SK-N-SH (cell line): ENCODE data around the gene POU3F3. TPM values are rescaled to one million over a fixed set of nuclear protein-coding genes. Genes with fewer than 3 reads are reported as not detected.

ENCODE experiments used
- CTCF ChIA-PET: fragments of 300-600, 350-600 bp; formaldehyde crosslinking; extraction: SDS; loops from one replicate; lab custom pipeline; 2021; lab: Yijun Ruan, JAX
- POLR2A ChIA-PET: fragments of 350-600 bp; sonication (Branson Sonifier 250); formaldehyde crosslinking; extraction: SDS; loops from one replicate; lab custom pipeline; 2020; ENCODE audit warnings: antibody characterized with exemption, inconsistent platforms; lab: Yijun Ruan, JAX
- DNase-seq: peaks from one replicate; pipeline ENCODE4 v3.0.0; 2012
- H2AFZ ChIP-seq: fragments of 200-600 bp; sonication (generic); 2 replicates; pipeline ENCODE4 v1.8.1; 2016; ENCODE audit warnings: antibody characterized with exemption, mild to moderate bottlenecking, low read depth
- H3F3A ChIP-seq: fragments of 200-600 bp; sonication (generic); replicated peaks from 2 replicates; pipeline ENCODE3; 2016; ENCODE audit warnings: antibody characterized with exemption, mild to moderate bottlenecking; ENCODE audit not compliant: insufficient read depth
- H3K27ac ChIP-seq, 2 experiments: fragments of 200-500 bp in 1 of 2; fragments of 200-600 bp in 1 of 2; sonication (Bioruptor generic) in 1 of 2; sonication (generic), shearing (Covaris generic) in 1 of 2; 2 replicates each; pipeline versions ENCODE4 v1.5.1 to v1.6.1; 2014 to 2016; ENCODE audit warnings: low read depth in 2 of 2, inconsistent platforms in 1 of 2, low read length in 1 of 2, mild to moderate bottlenecking in 1 of 2, mixed read lengths in 1 of 2
- H3K27me3 ChIP-seq: fragments of 200-600 bp; sonication (generic), shearing (Covaris generic); 2 replicates; pipeline ENCODE4 v1.6.1; 2016; ENCODE audit warnings: mixed run types; ENCODE audit not compliant: insufficient read depth
- H3K36me3 ChIP-seq, 2 experiments: fragments of 200-500 bp in 1 of 2; fragments of 200-600 bp in 1 of 2; sonication (Bioruptor generic) in 1 of 2; sonication (generic) in 1 of 2; replicated peaks in 1 of 2; 2 replicates each; pipeline versions ENCODE3 to v1.5.1; 2014 to 2016; ENCODE audit warnings: low read length in 1 of 2, mild to moderate bottlenecking in 1 of 2; ENCODE audit not compliant: insufficient read depth in 2 of 2, control insufficient read depth in 1 of 2
- H3K4me1 ChIP-seq, 2 experiments: fragments of 200-500 bp in 1 of 2; fragments of 200-600 bp in 1 of 2; sonication (Bioruptor generic) in 1 of 2; sonication (generic), shearing (Covaris generic) in 1 of 2; 2 replicates each; pipeline versions ENCODE4 v1.5.1 to v1.6.1; 2014 to 2016; ENCODE audit warnings: low read depth in 1 of 2, low read length in 1 of 2, mixed run types in 1 of 2; ENCODE audit not compliant: insufficient read depth in 2 of 2, control insufficient read depth in 1 of 2
- H3K4me2 ChIP-seq: fragments of 200-600 bp; sonication (generic), shearing (Covaris generic); 2 replicates; pipeline ENCODE4 v1.6.1; 2017; ENCODE audit warnings: mixed run types
- H3K4me3 ChIP-seq, 2 experiments: fragments of 200-500 bp in 1 of 2; fragments of 200-600 bp in 1 of 2; sonication (Bioruptor generic) in 1 of 2; sonication (generic), shearing (Covaris generic) in 1 of 2; 2 replicates each; pipeline versions ENCODE4 v1.5.1 to v1.8.1; 2014 to 2016; ENCODE audit warnings: low read depth in 2 of 2, inconsistent platforms in 1 of 2, low read length in 1 of 2, mild to moderate bottlenecking in 1 of 2, mixed read lengths in 1 of 2, moderate library complexity in 1 of 2
- H3K79me2 ChIP-seq: fragments of 200-600 bp; sonication (generic); 2 replicates; pipeline ENCODE4 v1.8.1; 2017; ENCODE audit warnings: mild to moderate bottlenecking; ENCODE audit not compliant: insufficient read depth
- H3K9ac ChIP-seq: fragments of 200-600 bp; sonication (generic); 2 replicates; pipeline ENCODE4 v1.6.1; 2017; ENCODE audit warnings: mixed run types
- H3K9me2 ChIP-seq: fragments of 200-600 bp; sonication (generic); 2 replicates; pipeline ENCODE4 v1.6.1; 2017; ENCODE audit warnings: mixed run types
- H3K9me3 ChIP-seq: fragments of 200-600 bp; sonication (generic); 2 replicates; pipeline ENCODE4 v1.6.1; 2017; ENCODE audit warnings: mixed run types, mild to moderate bottlenecking, moderate library complexity
- H4K20me1 ChIP-seq: fragments of 200-600 bp; sonication (generic); 2 replicates; pipeline ENCODE4 v1.6.1; 2017; ENCODE audit warnings: mild to moderate bottlenecking, mixed run types; ENCODE audit not compliant: insufficient read depth
- CHD2 ChIP-seq: fragments of 150-350 bp; IDR thresholded peaks from 2 replicates; pipeline ENCODE4 v1.6.1; 2018; ENCODE audit warnings: low read length; ENCODE audit not compliant: partially characterized antibody
- FOSL2 ChIP-seq: IDR thresholded peaks from 2 replicates; pipeline ENCODE4 v1.4.0; 2012; ENCODE audit warnings: low read depth, mild to moderate bottlenecking, moderate library complexity, borderline replicate concordance
- FOXM1 ChIP-seq: IDR thresholded peaks from 2 replicates; pipeline ENCODE4 v1.4.0; 2012; ENCODE audit warnings: low read depth, mild to moderate bottlenecking
- WGBS: methylation state at CpG from one replicate; pipeline ENCODE4 v1.1.6; 2017; ENCODE audit warnings: low lambda C conversion rate; 5-methylcytosine and 5-hydroxymethylcytosine counted together
- polyA plus RNA-seq, 3 experiments: library from polyadenylated mRNA; depleted of rRNA; stranded (reverse); fragments of >200 nt; gene quantifications; 2 replicates each; pipeline ENCODE4 v1.2.3, GENCODE V29; 2012
- TF ChIP-seq, protein P1 (sequence below): IDR thresholded peaks from 2 replicates; pipeline ENCODE4; 2012
- TF ChIP-seq, protein P2 (sequence below): IDR thresholded peaks from 2 replicates; pipeline ENCODE4 v1.6.1; 2012; ENCODE audit warnings: mild to moderate bottlenecking, low read depth, low read length, moderate library complexity
- TF ChIP-seq, protein P3 (sequence below): fragments of 150-350 bp; IDR thresholded peaks from 2 replicates; pipeline ENCODE4 v1.6.1; 2016; ENCODE audit warnings: mild to moderate bottlenecking, low read depth, low read length
- TF ChIP-seq, protein P4 (sequence below): fragments of 200-600 bp; sonication (generic); IDR thresholded peaks from 2 replicates; pipeline ENCODE4 v1.6.1; 2017; ENCODE audit warnings: antibody characterized with exemption, mild to moderate bottlenecking, moderate library complexity

POU3F3 gene
- polyA plus RNA-seq, 1 of the 3 experiments (the other 2 are of a cell fraction), result not detected

DNA sequence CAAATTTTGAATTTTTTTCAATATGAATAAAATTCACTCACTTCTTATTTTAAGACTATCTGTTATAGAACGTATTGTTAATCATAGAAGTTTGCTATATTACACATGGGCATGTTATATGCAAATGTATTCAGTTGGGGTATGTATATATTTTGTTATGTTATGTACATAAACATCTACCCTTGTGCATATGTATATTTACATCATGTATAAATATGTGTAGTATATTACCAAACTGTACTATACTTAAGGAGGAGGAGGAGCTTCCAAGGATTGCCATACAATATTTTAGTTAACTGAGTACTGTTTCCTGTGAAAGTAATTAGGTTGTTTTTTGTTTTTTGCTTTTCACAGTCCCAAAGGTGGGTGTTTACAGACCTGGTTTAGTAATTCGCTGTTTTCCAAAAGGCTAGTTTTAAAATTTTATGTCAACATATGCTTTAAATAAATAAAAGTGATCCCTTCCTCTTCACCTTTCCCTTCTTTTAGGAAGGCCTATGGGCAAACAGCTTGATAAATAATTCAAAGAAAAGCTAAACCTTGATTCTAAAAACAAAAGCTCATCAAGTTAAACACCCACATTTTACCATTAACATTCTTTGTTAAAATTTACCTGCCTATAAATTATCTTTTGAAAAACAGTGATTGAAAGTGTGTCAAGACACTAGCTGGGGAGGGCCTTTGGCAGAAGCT is 12.9 kb upstream of the POU3F3 start:
- Histone ChIP-seq H2AFZ (no peak overlapping the region), H3K9ac (no peak overlapping the region), H3K4me1 (peaks cover 0 to 3% of the 10 kb centered on the region in 2 experiments; a peak in 1 of 4 replicates), H3F3A (no peaks in the 10 kb centered on the region), H3K4me3 (no peak overlapping the region), H3K36me3 (no peaks in the 10 kb centered on the region), H3K9me2 (no peaks in the 10 kb centered on the region), H3K9me3 (no peaks in the 10 kb centered on the region), H4K20me1 (no peaks in the 10 kb centered on the region), H3K27ac (no peak overlapping the region), H3K79me2 (no peaks in the 10 kb centered on the region), H3K27me3 (peaks cover 27% of the 10 kb centered on the region), H3K4me2 (no peak overlapping the region)
- no peak for DNase-seq
- CTCF ChIA-PET, result interaction anchor here (3.7 kb wide), 1 partner anchor 9 kb away, joined by 29 read pairs; no protein-coding TSS in a partner anchor
- 32% methylated on average over 2 of the region's 2 CpGs for WGBS
- POLR2A ChIA-PET, result no interaction called here
- TF ChIP-seq FOSL2 (no peak), FOXM1 (no peak)
- TF ChIP-seq, protein P1, sequence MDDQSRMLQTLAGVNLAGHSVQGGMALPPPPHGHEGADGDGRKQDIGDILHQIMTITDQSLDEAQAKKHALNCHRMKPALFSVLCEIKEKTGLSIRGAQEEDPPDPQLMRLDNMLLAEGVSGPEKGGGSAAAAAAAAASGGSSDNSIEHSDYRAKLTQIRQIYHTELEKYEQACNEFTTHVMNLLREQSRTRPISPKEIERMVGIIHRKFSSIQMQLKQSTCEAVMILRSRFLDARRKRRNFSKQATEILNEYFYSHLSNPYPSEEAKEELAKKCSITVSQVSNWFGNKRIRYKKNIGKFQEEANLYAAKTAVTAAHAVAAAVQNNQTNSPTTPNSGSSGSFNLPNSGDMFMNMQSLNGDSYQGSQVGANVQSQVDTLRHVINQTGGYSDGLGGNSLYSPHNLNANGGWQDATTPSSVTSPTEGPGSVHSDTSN, result no peak
- TF ChIP-seq, protein P2, sequence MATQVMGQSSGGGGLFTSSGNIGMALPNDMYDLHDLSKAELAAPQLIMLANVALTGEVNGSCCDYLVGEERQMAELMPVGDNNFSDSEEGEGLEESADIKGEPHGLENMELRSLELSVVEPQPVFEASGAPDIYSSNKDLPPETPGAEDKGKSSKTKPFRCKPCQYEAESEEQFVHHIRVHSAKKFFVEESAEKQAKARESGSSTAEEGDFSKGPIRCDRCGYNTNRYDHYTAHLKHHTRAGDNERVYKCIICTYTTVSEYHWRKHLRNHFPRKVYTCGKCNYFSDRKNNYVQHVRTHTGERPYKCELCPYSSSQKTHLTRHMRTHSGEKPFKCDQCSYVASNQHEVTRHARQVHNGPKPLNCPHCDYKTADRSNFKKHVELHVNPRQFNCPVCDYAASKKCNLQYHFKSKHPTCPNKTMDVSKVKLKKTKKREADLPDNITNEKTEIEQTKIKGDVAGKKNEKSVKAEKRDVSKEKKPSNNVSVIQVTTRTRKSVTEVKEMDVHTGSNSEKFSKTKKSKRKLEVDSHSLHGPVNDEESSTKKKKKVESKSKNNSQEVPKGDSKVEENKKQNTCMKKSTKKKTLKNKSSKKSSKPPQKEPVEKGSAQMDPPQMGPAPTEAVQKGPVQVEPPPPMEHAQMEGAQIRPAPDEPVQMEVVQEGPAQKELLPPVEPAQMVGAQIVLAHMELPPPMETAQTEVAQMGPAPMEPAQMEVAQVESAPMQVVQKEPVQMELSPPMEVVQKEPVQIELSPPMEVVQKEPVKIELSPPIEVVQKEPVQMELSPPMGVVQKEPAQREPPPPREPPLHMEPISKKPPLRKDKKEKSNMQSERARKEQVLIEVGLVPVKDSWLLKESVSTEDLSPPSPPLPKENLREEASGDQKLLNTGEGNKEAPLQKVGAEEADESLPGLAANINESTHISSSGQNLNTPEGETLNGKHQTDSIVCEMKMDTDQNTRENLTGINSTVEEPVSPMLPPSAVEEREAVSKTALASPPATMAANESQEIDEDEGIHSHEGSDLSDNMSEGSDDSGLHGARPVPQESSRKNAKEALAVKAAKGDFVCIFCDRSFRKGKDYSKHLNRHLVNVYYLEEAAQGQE, result no peak

DNA sequence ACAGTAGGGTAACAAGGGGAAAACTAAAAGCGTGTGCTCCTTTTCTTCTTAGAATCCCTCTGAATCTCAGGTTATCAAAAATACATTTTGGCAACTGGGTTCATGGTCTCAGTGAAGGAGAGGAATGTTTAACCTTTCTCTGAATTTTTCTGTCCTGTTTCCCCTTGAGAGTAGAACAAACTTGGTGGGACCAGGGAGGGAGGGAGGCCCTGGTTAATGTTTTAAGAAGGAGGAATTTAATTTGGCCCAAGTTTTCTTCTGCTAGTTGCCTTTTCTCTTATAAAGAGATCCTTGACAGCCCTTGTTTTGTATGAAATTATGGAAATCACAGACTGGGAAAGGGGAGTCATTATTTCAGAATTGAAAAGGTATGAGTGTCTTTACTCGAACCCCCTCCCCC is 12.2 kb upstream of the POU3F3 start:
- Histone ChIP-seq H3K27me3 (peaks cover 29% of the 10 kb centered on the region), H3K79me2 (no peaks in the 10 kb centered on the region), H3K4me3 (no peak overlapping the region), H3K27ac (no peak overlapping the region), H3K36me3 (no peaks in the 10 kb centered on the region), H3K9ac (no peak overlapping the region), H3K4me1 (peaks cover 0 to 3% of the 10 kb centered on the region in 2 experiments; a peak in 1 of 4 replicates), H3F3A (no peaks in the 10 kb centered on the region), H3K4me2 (no peak overlapping the region), H4K20me1 (no peaks in the 10 kb centered on the region), H2AFZ (no peak overlapping the region), H3K9me3 (no peaks in the 10 kb centered on the region), H3K9me2 (no peaks in the 10 kb centered on the region)
- 56% methylated on average over 2 of the region's 2 CpGs for WGBS
- CTCF ChIA-PET, result interaction anchor here (3.7 kb wide), 1 partner anchor 8 kb away, joined by 29 read pairs; no protein-coding TSS in a partner anchor
- TF ChIP-seq, protein P3, sequence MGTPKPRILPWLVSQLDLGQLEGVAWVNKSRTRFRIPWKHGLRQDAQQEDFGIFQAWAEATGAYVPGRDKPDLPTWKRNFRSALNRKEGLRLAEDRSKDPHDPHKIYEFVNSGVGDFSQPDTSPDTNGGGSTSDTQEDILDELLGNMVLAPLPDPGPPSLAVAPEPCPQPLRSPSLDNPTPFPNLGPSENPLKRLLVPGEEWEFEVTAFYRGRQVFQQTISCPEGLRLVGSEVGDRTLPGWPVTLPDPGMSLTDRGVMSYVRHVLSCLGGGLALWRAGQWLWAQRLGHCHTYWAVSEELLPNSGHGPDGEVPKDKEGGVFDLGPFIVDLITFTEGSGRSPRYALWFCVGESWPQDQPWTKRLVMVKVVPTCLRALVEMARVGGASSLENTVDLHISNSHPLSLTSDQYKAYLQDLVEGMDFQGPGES, result no peak
- no peak for TF ChIP-seq CHD2
- TF ChIP-seq, protein P4, sequence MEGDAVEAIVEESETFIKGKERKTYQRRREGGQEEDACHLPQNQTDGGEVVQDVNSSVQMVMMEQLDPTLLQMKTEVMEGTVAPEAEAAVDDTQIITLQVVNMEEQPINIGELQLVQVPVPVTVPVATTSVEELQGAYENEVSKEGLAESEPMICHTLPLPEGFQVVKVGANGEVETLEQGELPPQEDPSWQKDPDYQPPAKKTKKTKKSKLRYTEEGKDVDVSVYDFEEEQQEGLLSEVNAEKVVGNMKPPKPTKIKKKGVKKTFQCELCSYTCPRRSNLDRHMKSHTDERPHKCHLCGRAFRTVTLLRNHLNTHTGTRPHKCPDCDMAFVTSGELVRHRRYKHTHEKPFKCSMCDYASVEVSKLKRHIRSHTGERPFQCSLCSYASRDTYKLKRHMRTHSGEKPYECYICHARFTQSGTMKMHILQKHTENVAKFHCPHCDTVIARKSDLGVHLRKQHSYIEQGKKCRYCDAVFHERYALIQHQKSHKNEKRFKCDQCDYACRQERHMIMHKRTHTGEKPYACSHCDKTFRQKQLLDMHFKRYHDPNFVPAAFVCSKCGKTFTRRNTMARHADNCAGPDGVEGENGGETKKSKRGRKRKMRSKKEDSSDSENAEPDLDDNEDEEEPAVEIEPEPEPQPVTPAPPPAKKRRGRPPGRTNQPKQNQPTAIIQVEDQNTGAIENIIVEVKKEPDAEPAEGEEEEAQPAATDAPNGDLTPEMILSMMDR, result no peak
- no peak for DNase-seq
- POLR2A ChIA-PET, result no interaction called here
